ENCODE results near the gene AGFG2. TPM values are rescaled to one million over a fixed set of nuclear protein-coding genes. Genes with fewer than 3 reads are reported as not detected.
A peak's percentile ranks its signal among the peaks of the same experiment; 100 is the strongest.

The AGFG2 gene
- total and polyA plus RNA-seq, 2 of the 13 experiments (the other 11 are each of a cell fraction or from before 2014, with no cell fraction given), result 125 to 132 TPM

DNA sequence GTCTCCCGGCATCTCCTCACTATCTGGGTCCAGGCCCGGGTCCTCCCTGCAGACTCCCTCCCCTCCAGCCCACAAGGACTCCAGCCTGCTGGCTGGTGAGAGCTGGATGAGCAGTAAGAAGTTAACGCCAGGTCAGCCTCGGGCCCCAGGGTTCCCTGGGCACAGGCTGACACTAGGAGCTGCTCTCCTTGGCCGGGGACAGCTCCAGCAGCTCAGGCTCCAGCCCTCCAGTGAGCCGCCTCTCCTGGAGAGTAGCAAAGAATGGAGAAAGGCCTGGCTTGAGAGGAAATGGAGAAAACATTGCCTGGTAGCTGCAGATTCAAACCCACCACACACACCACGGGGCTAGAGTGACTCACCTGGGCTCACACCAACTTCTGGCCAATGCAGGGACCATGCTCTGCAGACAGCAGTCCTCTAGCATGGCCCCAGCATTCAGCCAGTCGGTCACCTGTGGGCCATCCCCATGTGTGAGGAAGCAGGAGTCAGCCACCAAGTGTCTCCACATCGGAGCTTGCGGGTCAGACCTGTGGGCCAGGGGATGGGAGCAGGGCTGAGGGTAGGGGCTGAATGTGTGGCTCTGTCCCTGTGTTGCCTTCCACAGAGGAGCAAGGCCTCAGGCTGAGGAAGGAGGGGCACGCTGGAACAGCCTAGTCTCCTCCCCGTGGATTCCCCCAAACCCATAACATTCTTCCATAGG, 28.2 kb downstream of the AGFG2 start (continued):
- TF ChIP-seq ZC3H4 (CRISPR knock-in tag; IDR thresholded peaks at IDR 0.05; ENCODE audit: borderline replicate concordance) (peak; percentile 76; the same call in 1 of the 2 replicates), SCMH1 (CRISPR knock-in tag; IDR thresholded peaks at IDR 0.05; ENCODE audit: borderline replicate concordance) (no peak), ZHX1 (CRISPR knock-in tag; IDR thresholded peaks at IDR 0.05; ENCODE audit: low read depth) (no peak), EED (CRISPR knock-in tag; IDR thresholded peaks at IDR 0.05) (no peak), ZNF17 (CRISPR knock-in tag; IDR thresholded peaks at IDR 0.05) (0 out of 2 replicates have a peak, but pooled peaks have one; percentile 6), ARNT (IDR thresholded peaks at IDR 0.05) (no peak), CAMTA2 (CRISPR knock-in tag; IDR thresholded peaks at IDR 0.05; ENCODE audit: borderline replicate concordance) (no peak), SSRP1 (CRISPR knock-in tag; IDR thresholded peaks at IDR 0.05) (no peak; the same call in 1 of the 2 replicates), DZIP1 (CRISPR knock-in tag; IDR thresholded peaks at IDR 0.05) (0 out of 2 replicates have a peak, but pooled peaks have one; percentile 22), SIX4 (CRISPR knock-in tag; IDR thresholded peaks at IDR 0.05) (no peak), KLF11 (CRISPR knock-in tag; IDR thresholded peaks at IDR 0.05) (no peak), KDM1A (CRISPR knock-in tag; IDR thresholded peaks at IDR 0.05) (no peak), PREB (CRISPR knock-in tag; IDR thresholded peaks at IDR 0.05) (no peak), ZNF224 (CRISPR knock-in tag; IDR thresholded peaks at IDR 0.05) (peak; percentile 73), RXRA (CRISPR knock-in tag; IDR thresholded peaks at IDR 0.05) (no peak), ZNF552 (CRISPR knock-in tag; IDR thresholded peaks at IDR 0.05; ENCODE audit: borderline replicate concordance) (no peak; the same call in 1 of the 2 replicates), FOXK2 (IDR thresholded peaks at IDR 0.05) (no peak), ZNF317 (CRISPR knock-in tag; IDR thresholded peaks at IDR 0.05) (no peak)
- TF ChIP-seq, protein P1, sequence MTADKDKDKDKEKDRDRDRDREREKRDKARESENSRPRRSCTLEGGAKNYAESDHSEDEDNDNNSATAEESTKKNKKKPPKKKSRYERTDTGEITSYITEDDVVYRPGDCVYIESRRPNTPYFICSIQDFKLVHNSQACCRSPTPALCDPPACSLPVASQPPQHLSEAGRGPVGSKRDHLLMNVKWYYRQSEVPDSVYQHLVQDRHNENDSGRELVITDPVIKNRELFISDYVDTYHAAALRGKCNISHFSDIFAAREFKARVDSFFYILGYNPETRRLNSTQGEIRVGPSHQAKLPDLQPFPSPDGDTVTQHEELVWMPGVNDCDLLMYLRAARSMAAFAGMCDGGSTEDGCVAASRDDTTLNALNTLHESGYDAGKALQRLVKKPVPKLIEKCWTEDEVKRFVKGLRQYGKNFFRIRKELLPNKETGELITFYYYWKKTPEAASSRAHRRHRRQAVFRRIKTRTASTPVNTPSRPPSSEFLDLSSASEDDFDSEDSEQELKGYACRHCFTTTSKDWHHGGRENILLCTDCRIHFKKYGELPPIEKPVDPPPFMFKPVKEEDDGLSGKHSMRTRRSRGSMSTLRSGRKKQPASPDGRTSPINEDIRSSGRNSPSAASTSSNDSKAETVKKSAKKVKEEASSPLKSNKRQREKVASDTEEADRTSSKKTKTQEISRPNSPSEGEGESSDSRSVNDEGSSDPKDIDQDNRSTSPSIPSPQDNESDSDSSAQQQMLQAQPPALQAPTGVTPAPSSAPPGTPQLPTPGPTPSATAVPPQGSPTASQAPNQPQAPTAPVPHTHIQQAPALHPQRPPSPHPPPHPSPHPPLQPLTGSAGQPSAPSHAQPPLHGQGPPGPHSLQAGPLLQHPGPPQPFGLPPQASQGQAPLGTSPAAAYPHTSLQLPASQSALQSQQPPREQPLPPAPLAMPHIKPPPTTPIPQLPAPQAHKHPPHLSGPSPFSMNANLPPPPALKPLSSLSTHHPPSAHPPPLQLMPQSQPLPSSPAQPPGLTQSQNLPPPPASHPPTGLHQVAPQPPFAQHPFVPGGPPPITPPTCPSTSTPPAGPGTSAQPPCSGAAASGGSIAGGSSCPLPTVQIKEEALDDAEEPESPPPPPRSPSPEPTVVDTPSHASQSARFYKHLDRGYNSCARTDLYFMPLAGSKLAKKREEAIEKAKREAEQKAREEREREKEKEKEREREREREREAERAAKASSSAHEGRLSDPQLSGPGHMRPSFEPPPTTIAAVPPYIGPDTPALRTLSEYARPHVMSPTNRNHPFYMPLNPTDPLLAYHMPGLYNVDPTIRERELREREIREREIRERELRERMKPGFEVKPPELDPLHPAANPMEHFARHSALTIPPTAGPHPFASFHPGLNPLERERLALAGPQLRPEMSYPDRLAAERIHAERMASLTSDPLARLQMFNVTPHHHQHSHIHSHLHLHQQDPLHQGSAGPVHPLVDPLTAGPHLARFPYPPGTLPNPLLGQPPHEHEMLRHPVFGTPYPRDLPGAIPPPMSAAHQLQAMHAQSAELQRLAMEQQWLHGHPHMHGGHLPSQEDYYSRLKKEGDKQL (CRISPR knock-in tag; IDR thresholded peaks at IDR 0.05; ENCODE audit: low read depth), result no peak
